DOHH2 (cell line): ENCODE results near the gene SLC39A11.

Source experiments
- H3F3A ChIP-seq: fragments of 200-600 bp; sonication (generic), shearing (Covaris generic); 2 replicates; pipeline ENCODE4 v1.6.0; 2016; ENCODE audit warnings: antibody characterized with exemption, mild to moderate bottlenecking; ENCODE audit not compliant: control insufficient read depth, insufficient read depth
- H3K27ac ChIP-seq: fragments of 200-600 bp; sonication (generic); 2 replicates; pipeline ENCODE4 v1.5.1; 2014; ENCODE audit warnings: low read depth, mild to moderate bottlenecking, low read length, moderate library complexity
- H3K27me3 ChIP-seq: fragments of 200-600 bp; sonication (generic); 2 replicates; pipeline ENCODE4 v1.6.1; 2014; ENCODE audit warnings: mild to moderate bottlenecking, low read length, mixed read lengths; ENCODE audit not compliant: control insufficient read depth
- H3K36me3 ChIP-seq: fragments of 200-600 bp; sonication (generic); 2 replicates; pipeline ENCODE4 v1.6.1; 2014; ENCODE audit warnings: mild to moderate bottlenecking, low read length, moderate library complexity, mixed read lengths; ENCODE audit not compliant: control insufficient read depth
- H3K4me1 ChIP-seq: fragments of 200-600 bp; sonication (generic); 2 replicates; pipeline ENCODE4 v1.6.1; 2014; ENCODE audit warnings: mild to moderate bottlenecking, low read length, mixed read lengths; ENCODE audit not compliant: control insufficient read depth
- H3K4me2 ChIP-seq: fragments of 200-600 bp; sonication (generic); 2 replicates; pipeline ENCODE4 v1.6.0; 2014; ENCODE audit warnings: mild to moderate bottlenecking, low read length, moderate library complexity
- H3K4me3 ChIP-seq: fragments of 200-600 bp; sonication (generic); 2 replicates; pipeline ENCODE4 v1.5.1; 2014; ENCODE audit warnings: mild to moderate bottlenecking, low read length, mixed read lengths
- H3K79me2 ChIP-seq: fragments of 200-600 bp; sonication (generic); 2 replicates; pipeline ENCODE4 v1.6.1; 2014; ENCODE audit warnings: mild to moderate bottlenecking, low read length, mixed read lengths; ENCODE audit not compliant: control insufficient read depth
- H3K9me2 ChIP-seq: fragments of 200-600 bp; sonication (generic); replicated peaks from 2 replicates; pipeline ENCODE4 v1.6.1; 2014; ENCODE audit warnings: mild to moderate bottlenecking, low read length, mixed read lengths; ENCODE audit not compliant: control insufficient read depth
- H3K9me3 ChIP-seq: fragments of 200-600 bp; sonication (generic); 2 replicates; pipeline ENCODE4 v1.6.1; 2014; ENCODE audit warnings: antibody characterized with exemption, low read length, mixed read lengths; ENCODE audit not compliant: control insufficient read depth, insufficient read depth
- H4K20me1 ChIP-seq: fragments of 200-600 bp; sonication (generic); 2 replicates; pipeline ENCODE4 v1.6.0; 2014; ENCODE audit warnings: low read depth, mild to moderate bottlenecking, antibody characterized with exemption, low read length, moderate library complexity; ENCODE audit not compliant: control insufficient read depth, insufficient read depth
- CTCF ChIP-seq: fragments of 200-600 bp; sonication (generic); IDR thresholded peaks from one replicate; pipeline ENCODE4 v1.5.1; 2014; ENCODE audit warnings: antibody characterized with exemption, mild to moderate bottlenecking, low read depth, low read length; ENCODE audit not compliant: poor library complexity, severe bottlenecking
- EZH2phosphoT487 ChIP-seq: fragments of 200-600 bp; sonication (generic); IDR thresholded peaks from 2 replicates; pipeline ENCODE4 v1.6.1; 2017; ENCODE audit warnings: borderline replicate concordance, mild to moderate bottlenecking, antibody characterized with exemption, low read length, moderate library complexity, mixed read lengths

SLC39A11 gene

GRCh38 chr17:72615627-72615991, 476.9 kb downstream of the SLC39A11 start:
- Histone ChIP-seq H3K36me3 (no peaks in the 10 kb centered on the region), H4K20me1 (no peaks in the 10 kb centered on the region), H3F3A (no peaks in the 10 kb centered on the region), H3K27ac (no peak overlapping the region), H3K4me3 (no peak overlapping the region), H3K9me3 (no peaks in the 10 kb centered on the region), H3K9me2 (no peaks in the 10 kb centered on the region), H3K4me2 (no peak overlapping the region), H3K27me3 (no peaks in the 10 kb centered on the region), H3K4me1 (no peaks in the 10 kb centered on the region), H3K79me2 (no peaks in the 10 kb centered on the region)
- TF ChIP-seq CTCF (no peak), EZH2phosphoT487 (no peak)

GRCh38 chr17:72614871-72615626, 477.4 kb downstream of the SLC39A11 start:
- Histone ChIP-seq H3K79me2 (no peaks in the 10 kb centered on the region), H3K4me1 (no peaks in the 10 kb centered on the region), H3F3A (no peaks in the 10 kb centered on the region), H3K4me2 (no peak overlapping the region), H3K9me2 (no peaks in the 10 kb centered on the region), H3K27ac (no peak overlapping the region), H4K20me1 (no peaks in the 10 kb centered on the region), H3K4me3 (no peak overlapping the region), H3K36me3 (no peaks in the 10 kb centered on the region), H3K27me3 (no peaks in the 10 kb centered on the region), H3K9me3 (no peaks in the 10 kb centered on the region)
- TF ChIP-seq EZH2phosphoT487 (no peak), CTCF (no peak)

GRCh38 chr17:72614476-72614870, 478.0 kb downstream of the SLC39A11 start:
- no peaks in the 10 kb centered on the region for H3K36me3 ChIP-seq
- H3K9me2 ChIP-seq = no peaks in the 10 kb centered on the region
- H3K4me3 ChIP-seq = no peak overlapping the region
- no peaks in the 10 kb centered on the region for H3K9me3 ChIP-seq
- H3K4me2 ChIP-seq = no peak overlapping the region
- no peaks in the 10 kb centered on the region for H3F3A ChIP-seq
- H3K27ac ChIP-seq = no peak overlapping the region
- H4K20me1 ChIP-seq = no peaks in the 10 kb centered on the region
- no peaks in the 10 kb centered on the region for H3K79me2 ChIP-seq
- no peaks in the 10 kb centered on the region for H3K27me3 ChIP-seq
- no peak for TF ChIP-seq EZH2phosphoT487
- no peak for TF ChIP-seq CTCF
- H3K4me1 ChIP-seq = no peaks in the 10 kb centered on the region
